ENCODE measurements around the gene PLXNA3.

The PLXNA3 gene

GRCh38 chrX:154509455-154509854 is 51.4 kb downstream of the PLXNA3 start:
- DNase-seq (ENCODE audit: low read depth), result no peak
- no peak overlapping the region for H3K4me3 ChIP-seq (ENCODE audit: low read length)
- TF ChIP-seq CTCF (IDR thresholded peaks at IDR 0.05; ENCODE audit: insufficient read depth, low read depth, low read length, missing control alignments), result no peak

- H3K4me3 ChIP-seq (ENCODE audit: low read length), result no peak overlapping the region
- no peak for DNase-seq (ENCODE audit: low read depth)
- TF ChIP-seq CTCF (IDR thresholded peaks at IDR 0.05; ENCODE audit: insufficient read depth, low read depth, low read length, missing control alignments), result no peak
These were observed 53.7 kb downstream of the PLXNA3 start for GRCh38 chrX:154511761-154512160.

GRCh38 chrX:154512879-154513553 is 54.9 kb downstream of the PLXNA3 start:
- no peak for TF ChIP-seq CTCF (IDR thresholded peaks at IDR 0.05; ENCODE audit: insufficient read depth, low read depth, low read length, missing control alignments)
- H3K4me3 ChIP-seq (ENCODE audit: low read length), result no peak overlapping the region
- no peak for DNase-seq (ENCODE audit: low read depth)

GRCh38 chrX:154513716-154514115 is 55.6 kb downstream of the PLXNA3 start:
- no peak overlapping the region for H3K4me3 ChIP-seq (ENCODE audit: low read length)
- DNase-seq (ENCODE audit: low read depth), result no peak
- no peak for TF ChIP-seq CTCF (IDR thresholded peaks at IDR 0.05; ENCODE audit: insufficient read depth, low read depth, low read length, missing control alignments)

GRCh38 chrX:154515090-154515965 is 57.2 kb downstream of the PLXNA3 start:
- peak overlapping the region; percentile 62 for H3K4me3 ChIP-seq (ENCODE audit: low read length)

GRCh38 chrX:154515966-154516655 is 58.0 kb downstream of the PLXNA3 start, which contains the start of gene FAM3A:
TSS of gene FAM3A (minus strand) at chrX:154516232. CDS start at chrX:154515772, 460 bp downstream.
- no peak for TF ChIP-seq CTCF (IDR thresholded peaks at IDR 0.05; ENCODE audit: insufficient read depth, low read depth, low read length, missing control alignments)
- DNase-seq (ENCODE audit: low read depth), result peak; percentile 90
- H3K4me3 ChIP-seq (ENCODE audit: low read length), result peak within 1 kb of the TSS; percentile 62

More at GRCh38 chrX:154515090-154515965, 57.2 kb downstream of the PLXNA3 start:
- peak; percentile 17 for DNase-seq (ENCODE audit: low read depth)
- no peak for TF ChIP-seq CTCF (IDR thresholded peaks at IDR 0.05; ENCODE audit: insufficient read depth, low read depth, low read length, missing control alignments)

All from epithelial cell of esophagus (primary cell).